HG03571 (cell line): Measurements from ENCODE around the gene MINK1.

ENCODE experiments used
- ATAC-seq: cut with Tn5 transposase; IDR thresholded peaks from one replicate; pipeline ENCODE4 v1.9.1; 2021; ENCODE audit not compliant: unreplicated experiment

Gene MINK1

GRCh38 chr17:4945176-4945943 is 112.2 kb downstream of the MINK1 start:
- no peak for ATAC-seq

- no peak for ATAC-seq
Measured at GRCh38 chr17:4945944-4946280, 112.8 kb downstream of the MINK1 start.

GRCh38 chr17:4946312-4946976 is 113.3 kb downstream of the MINK1 start:
- ATAC-seq, result no peak

- ATAC-seq, result no peak
Measured at GRCh38 chr17:4947010-4947410, 113.9 kb downstream of the MINK1 start.
